SHP77 (cell line): Measurements from ENCODE around the gene MITF.

Experiments
- DNase-seq, 2 experiments: peaks; one replicate each; lab custom pipeline; 2025; lab: John Stamatoyannopoulos, UW

The MITF gene

DNA sequence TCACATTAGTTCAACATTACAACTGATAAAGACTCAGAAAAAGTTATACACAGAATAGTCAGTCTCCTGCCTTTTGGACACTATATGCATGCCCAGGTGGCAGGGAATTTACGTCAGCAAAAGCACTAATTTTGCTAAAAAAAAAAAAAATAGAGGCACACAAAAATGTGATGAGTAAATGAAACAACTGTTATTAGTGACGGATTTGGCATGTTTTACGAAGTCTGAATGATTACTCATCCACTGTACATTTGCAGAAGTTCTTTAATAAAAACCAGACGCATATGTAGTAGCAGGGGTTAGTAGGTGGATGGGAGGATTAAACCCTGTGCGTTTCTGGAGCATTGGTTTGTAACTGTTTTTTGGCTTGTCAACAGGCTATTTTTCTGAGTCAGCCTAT lies 99.0 kb downstream of the MITF start:
- no peak for DNase-seq

DNA sequence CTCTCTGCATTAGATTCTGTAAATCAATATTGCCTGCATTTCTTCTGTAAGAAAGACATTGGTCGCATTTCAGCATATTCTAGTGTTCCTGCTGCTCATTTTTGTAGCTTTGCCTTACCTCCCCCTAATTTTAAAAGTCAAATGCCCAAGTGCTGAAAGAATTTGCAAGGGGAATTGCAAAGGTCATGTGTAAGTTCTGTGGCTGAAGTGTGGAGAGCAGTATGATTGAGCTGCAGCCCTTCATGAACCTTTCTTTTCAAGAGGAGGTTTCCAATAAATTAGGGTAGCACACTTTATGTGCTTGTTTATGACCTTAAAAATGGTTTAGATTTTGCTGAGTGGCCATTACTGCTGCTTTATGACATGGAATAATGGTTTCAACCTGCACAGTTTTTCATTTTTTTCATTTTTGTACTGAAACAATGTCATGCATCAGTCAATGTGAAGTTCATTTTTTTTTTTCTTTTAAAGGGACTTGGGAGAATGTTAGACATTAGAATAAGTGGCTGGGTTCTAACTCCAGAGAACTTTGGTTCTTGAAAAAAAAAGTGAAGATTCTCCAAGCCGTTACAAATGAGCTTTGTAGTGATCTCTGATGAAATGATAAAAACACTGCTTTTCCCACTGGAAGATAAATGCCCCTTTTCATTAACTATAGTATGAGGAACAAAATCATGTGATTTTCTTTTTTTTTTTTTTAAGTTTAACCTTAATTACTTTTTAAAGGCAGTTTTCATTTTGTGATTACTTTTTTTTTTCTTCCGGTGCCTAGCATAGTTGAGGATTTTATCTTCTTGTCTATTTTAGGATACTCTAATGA lies 99.6 kb downstream of the MITF start:
- DNase-seq: no peak

DNA sequence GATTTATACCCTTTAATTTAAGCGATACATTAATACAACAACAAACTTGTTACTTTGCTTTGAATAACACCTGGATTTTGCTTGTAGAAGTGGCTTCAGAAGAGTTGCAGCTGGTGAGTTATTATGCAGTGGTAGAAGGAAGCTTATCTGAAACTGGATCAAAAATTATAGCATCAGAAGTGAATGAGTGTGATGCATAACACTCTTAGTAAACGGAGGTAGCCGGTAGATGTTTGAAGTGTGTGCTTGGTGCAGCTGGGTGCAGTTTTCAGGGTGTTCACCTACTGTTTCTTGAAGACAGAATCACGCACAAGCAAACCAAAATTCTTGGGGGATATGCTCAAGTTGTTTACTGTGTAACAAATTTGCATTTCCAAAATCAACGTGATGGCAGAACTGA lies 103.1 kb downstream of the MITF start:
- DNase-seq: no peak

- no peak for DNase-seq
Measured at GRCh38 chr3:69842789-69843188, 103.5 kb downstream of the MITF start.

GRCh38 chr3:69844706-69845105 lies 105.4 kb downstream of the MITF start:
- no peak for DNase-seq

DNA sequence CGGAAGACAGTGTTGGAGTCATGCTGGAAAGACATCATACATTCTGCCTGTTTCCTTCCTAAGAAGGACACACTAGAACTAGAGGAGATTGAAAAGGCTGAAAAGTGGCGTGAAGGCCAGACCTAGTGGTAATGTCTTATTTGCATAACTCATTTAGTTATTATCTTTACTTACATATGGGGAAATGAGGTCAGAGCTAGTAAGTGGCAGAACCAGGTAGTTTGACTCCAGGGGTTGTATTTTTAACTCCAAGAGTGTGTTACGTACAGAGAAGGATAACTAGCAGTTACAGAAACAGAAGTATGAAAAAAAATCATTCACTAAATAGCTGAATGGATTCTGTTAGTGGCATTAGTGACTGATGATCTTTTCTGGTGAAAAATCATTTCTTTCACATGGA lies 108.0 kb downstream of the MITF start:
- no peak for DNase-seq

DNA sequence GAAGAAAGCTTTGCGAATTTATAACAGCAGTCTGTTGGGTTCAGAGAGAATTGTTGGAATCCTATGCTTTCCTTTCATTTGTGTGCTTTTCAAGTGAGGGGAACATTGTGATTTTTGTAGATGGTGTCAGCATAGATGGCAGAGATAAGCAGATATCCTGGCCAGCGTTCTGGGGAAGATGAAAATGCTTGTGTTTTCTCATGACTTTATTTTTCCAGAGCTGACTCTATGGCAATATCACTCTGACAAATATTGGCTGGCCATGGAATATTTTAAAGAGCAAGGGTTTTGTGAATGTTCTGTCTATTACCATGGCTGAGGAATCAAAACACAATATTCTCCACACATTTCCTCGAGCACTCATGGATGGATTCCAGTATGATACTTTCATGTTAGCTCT lies 108.8 kb downstream of the MITF start:
- no peak for DNase-seq

DNA sequence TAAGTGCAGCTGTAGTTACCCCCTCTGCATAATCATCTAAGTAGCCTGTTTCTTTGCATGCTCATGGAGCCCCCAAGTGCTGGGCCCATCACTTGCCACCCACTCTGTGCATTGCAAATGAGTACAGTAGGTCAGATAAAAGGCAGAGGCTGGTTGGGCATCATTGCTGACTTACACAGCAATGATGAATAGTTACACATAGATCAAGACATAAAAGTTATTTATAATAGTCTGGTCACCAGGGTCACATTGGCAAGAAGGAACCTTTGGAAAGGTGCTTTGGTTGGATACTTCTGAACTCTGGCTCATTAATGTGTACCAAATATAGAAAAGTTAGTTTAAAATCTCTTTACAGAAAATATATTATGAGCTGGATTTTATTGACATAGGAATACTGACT lies 111.6 kb downstream of the MITF start:
- DNase-seq: no peak

DNA sequence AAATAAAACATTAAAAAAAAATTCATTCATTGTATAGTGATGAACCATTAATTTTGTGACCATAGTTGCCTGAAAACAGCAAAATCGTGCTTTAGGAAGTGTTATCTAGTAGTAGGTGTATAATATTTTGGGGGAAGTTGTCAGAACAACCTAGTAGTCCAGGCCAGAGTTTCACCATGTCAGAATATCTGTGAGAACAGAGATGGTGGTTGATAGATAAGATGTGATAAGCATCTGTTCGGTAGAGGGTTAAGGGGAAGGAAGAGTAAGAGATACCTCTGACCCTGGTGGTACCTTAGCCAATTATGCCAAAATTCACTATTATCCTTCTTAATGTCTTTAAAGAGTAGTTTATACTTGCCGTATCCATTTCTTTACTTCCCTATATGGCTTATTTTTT lies 113.8 kb downstream of the MITF start:
- no peak for DNase-seq

GRCh38 chr3:69855436-69856162 lies 116.3 kb downstream of the MITF start:
- no peak for DNase-seq

DNA sequence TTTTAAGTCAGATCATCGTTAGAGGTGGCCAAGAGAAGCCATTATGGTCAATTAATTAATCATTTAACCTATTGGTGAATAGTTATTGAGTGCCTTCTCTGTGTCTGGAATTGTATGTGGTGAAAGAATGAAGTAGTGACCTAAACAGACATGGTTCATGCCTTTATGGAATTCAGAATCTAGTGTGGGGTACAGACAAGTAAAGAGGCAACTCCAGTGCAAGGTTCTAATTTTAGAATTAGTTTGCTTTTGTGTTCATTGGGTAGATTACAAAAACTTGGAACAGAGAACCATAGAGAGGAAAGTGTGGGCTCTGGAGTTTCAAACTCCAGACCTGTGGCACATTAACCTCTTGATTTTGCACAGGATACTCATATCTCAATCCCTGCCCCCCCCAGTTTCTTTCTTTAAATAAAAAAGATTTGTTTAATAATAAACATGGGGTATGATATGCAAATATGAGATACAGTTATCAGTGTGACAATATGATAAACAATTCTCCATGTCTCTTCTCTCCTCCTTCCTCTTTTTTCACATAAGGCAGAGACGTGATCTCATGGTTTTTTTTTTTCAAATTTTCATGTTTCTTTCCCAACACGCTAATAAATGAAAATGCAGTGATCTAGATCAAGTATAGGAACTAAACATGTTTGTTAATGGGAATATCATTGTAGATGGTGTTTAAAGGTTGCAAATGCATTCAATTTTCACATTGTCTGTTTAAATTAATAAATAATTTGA lies 117.9 kb downstream of the MITF start:
- no peak for DNase-seq

GRCh38 chr3:69861556-69861955 lies 122.3 kb downstream of the MITF start:
- DNase-seq: no peak

GRCh38 chr3:69864141-69864540 lies 124.9 kb downstream of the MITF start:
- DNase-seq: no peak

DNA sequence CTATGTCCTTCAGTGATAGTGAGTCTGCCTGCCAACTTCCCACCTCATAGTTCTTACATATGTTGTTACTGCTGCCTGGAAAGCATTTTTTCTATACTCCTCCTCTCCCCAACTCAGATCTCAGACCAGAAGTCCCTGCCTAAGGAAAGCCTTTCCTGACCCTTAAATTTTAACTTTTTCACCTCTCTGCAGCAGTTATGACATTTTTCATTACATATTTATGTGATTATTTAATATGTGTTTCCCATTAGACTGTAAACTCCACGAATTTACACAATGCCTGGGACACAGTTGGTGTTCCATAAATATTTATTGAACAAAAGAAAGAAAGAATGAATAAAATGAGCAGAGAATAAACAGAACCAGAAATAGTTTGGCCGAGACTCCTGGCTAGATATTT lies 125.5 kb downstream of the MITF start:
- no peak for DNase-seq

- DNase-seq: no peak
Measured at GRCh38 chr3:69865925-69866679, 126.8 kb downstream of the MITF start.

GRCh38 chr3:69866988-69867720 lies 127.9 kb downstream of the MITF start:
- no peak for DNase-seq

GRCh38 chr3:69867941-69868505 lies 128.8 kb downstream of the MITF start:
- DNase-seq: no peak

- DNase-seq: no peak
Measured at GRCh38 chr3:69868841-69869420, 129.7 kb downstream of the MITF start.

GRCh38 chr3:69869643-69870042 lies 130.4 kb downstream of the MITF start:
- DNase-seq: no peak

DNA sequence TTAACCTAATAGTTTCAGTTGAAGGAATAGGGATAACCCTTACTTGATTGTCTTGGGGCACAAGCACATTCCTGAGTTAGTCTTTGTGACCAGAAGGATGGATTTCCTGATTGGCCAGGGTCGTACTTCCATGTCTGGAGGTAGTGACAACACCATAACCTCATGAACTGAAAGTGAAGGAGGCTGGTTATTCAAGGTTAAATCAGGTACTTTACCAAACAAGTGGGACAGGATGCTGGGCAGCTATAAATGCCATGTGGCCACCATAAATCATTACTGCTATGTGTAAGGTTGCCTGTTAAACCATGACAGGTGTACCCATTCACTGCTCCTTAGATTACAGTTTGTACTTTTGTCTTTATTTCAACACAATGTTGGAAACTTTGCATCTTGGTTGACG lies 132.0 kb downstream of the MITF start:
- DNase-seq: no peak

GRCh38 chr3:69871868-69872267 lies 132.6 kb downstream of the MITF start:
- DNase-seq: no peak
